HepG2 (cell line): ENCODE data around the gene FAM234B. TPM values are rescaled to one million over a fixed set of nuclear protein-coding genes. Genes with fewer than 3 reads are reported as not detected.
A peak's percentile ranks its signal among the peaks of the same experiment; 100 is the strongest.

Experiments used
- ARNTL ChIP-seq: sonication (generic); formaldehyde crosslinking; IDR thresholded peaks from 2 replicates; pipeline ENCODE4 v1.4.0; 2020; ENCODE audit warnings: mild to moderate bottlenecking, missing genetic modification reagents
- BCLAF1 ChIP-seq: fragments of 450-650 bp; IDR thresholded peaks from 2 replicates; pipeline ENCODE4 v1.6.1; 2017; ENCODE audit warnings: mild to moderate bottlenecking
- DNMT1 ChIP-seq: sonication (generic); formaldehyde crosslinking; IDR thresholded peaks from 2 replicates; pipeline ENCODE4 v1.5.1; 2020; ENCODE audit warnings: mild to moderate bottlenecking, missing genetic modification reagents
- E2F5 ChIP-seq: sonication (generic); formaldehyde crosslinking; conservative IDR thresholded peaks from 2 replicates; pipeline ENCODE4 v1.4.0; 2020; ENCODE audit warnings: missing genetic modification reagents
- EED ChIP-seq: sonication (generic); formaldehyde crosslinking; IDR thresholded peaks from 2 replicates; pipeline ENCODE4 v1.5.0; 2020; ENCODE audit warnings: mild to moderate bottlenecking, missing genetic modification reagents
- FOXO1 ChIP-seq: sonication (generic); formaldehyde crosslinking; IDR thresholded peaks from 2 replicates; pipeline ENCODE4 v1.4.0; 2020; ENCODE audit warnings: missing genetic modification reagents
- FOXP4 ChIP-seq: sonication (generic); formaldehyde crosslinking; IDR thresholded peaks from 2 replicates; pipeline ENCODE4 v1.4.0; 2020; ENCODE audit warnings: missing genetic modification reagents
- IRF9 ChIP-seq: sonication (generic); formaldehyde crosslinking; IDR thresholded peaks from 2 replicates; pipeline ENCODE4 v1.8.0; 2022; ENCODE audit warnings: missing genetic modification reagents, mild to moderate bottlenecking, borderline replicate concordance
- KAT7 ChIP-seq: IDR thresholded peaks from 2 replicates; pipeline ENCODE4 v1.6.1; 2018; ENCODE audit warnings: borderline replicate concordance, missing compliant biosample characterization
- KDM2A ChIP-seq: sonication (generic); formaldehyde crosslinking; IDR thresholded peaks from 2 replicates; pipeline ENCODE4 v1.4.0; 2020; ENCODE audit warnings: low read depth, missing genetic modification reagents, borderline replicate concordance
- NFYB ChIP-seq: sonication (generic); formaldehyde crosslinking; IDR thresholded peaks from 2 replicates; pipeline ENCODE4 v1.4.0; 2020; ENCODE audit warnings: missing genetic modification reagents
- PLRG1 ChIP-seq: fragments of 450-650 bp; conservative IDR thresholded peaks from 2 replicates; pipeline ENCODE4 v1.6.1; 2016
- SIX4 ChIP-seq: sonication (generic); formaldehyde crosslinking; IDR thresholded peaks from 2 replicates; pipeline ENCODE4 v1.4.0; 2020; ENCODE audit warnings: missing genetic modification reagents
- SKIL ChIP-seq: sonication (generic); formaldehyde crosslinking; IDR thresholded peaks from 2 replicates; pipeline ENCODE4 v1.8.0; 2022; ENCODE audit warnings: missing genetic modification reagents, mild to moderate bottlenecking, moderate library complexity, borderline replicate concordance
- ZFP41 ChIP-seq: sonication (generic); formaldehyde crosslinking; IDR thresholded peaks from 2 replicates; pipeline ENCODE4 v1.4.0; 2020; ENCODE audit warnings: mild to moderate bottlenecking, missing genetic modification reagents, borderline replicate concordance
- ZNF263 ChIP-seq: sonication (generic); formaldehyde crosslinking; IDR thresholded peaks from 2 replicates; pipeline ENCODE4 v1.4.0; 2020; ENCODE audit warnings: missing genetic modification reagents
- ZNF501 ChIP-seq: sonication (generic); formaldehyde crosslinking; IDR thresholded peaks from 2 replicates; pipeline ENCODE4 v1.5.1; 2020; ENCODE audit warnings: mild to moderate bottlenecking, moderate library complexity, missing genetic modification reagents
- ZNF556 ChIP-seq: sonication (generic); formaldehyde crosslinking; IDR thresholded peaks from 2 replicates; pipeline ENCODE4 v1.4.0; 2020; ENCODE audit warnings: mild to moderate bottlenecking, missing genetic modification reagents, borderline replicate concordance
- polyA plus RNA-seq, 8 experiments: library from polyadenylated mRNA; depleted of rRNA in 3 of 8; stranded (reverse) in 7 of 8; unstranded in 1 of 8; fragments of >200 nt; fragmentation: Illumina TruSeq in 4 of 8; extraction: Trizol in 4 of 8; gene quantifications; 2 replicates each; pipeline versions ENCODE4 v1.2.1 to v1.2.3, GENCODE V29; 2011 to 2016; ENCODE audit warnings: low read depth in 4 of 8, missing spikeins in 1 of 8, mixed read lengths in 1 of 8; ENCODE audit not compliant: insufficient read depth in 1 of 8
- total RNA-seq, 5 experiments: library from RNA; depleted of rRNA; stranded (reverse); fragments of >200 nt; fragmentation: Illumina TruSeq; extraction: Trizol; gene quantifications; 2 replicates each; pipeline ENCODE4 v1.2.3, GENCODE V29; 2016; ENCODE audit warnings: low read depth in 1 of 5

The FAM234B gene
- total and polyA plus RNA-seq, 2 of the 13 experiments (the other 11 are each of a cell fraction or from before 2014, with no cell fraction given): 7.8 to 13.8 TPM

- TF ChIP-seq SKIL (CRISPR knock-in tag) (peak; percentile 44; the same call in 1 of the 2 replicates), NFYB (no peak), ZNF556 (CRISPR knock-in tag) (peak; percentile 25; the same call in 1 of the 2 replicates), EED (peak; percentile 88; the same call in 1 of the 2 replicates), ZNF501 (CRISPR knock-in tag) (peak; percentile 49; the same call in 1 of the 2 replicates), ARNTL (CRISPR knock-in tag) (no peak), FOXP4 (CRISPR knock-in tag) (no peak), IRF9 (CRISPR knock-in tag) (peak; percentile 61; the same call in 1 of the 2 replicates), DNMT1 (CRISPR knock-in tag) (0 out of 2 replicates have a peak, but pooled peaks have one; percentile 47), E2F5 (no peak), FOXO1 (0 out of 2 replicates have a peak, but pooled peaks have one; percentile 8), KAT7 (CRISPR knock-in tag) (peak; percentile 89; the same call in 1 of the 2 replicates), ZNF263 (CRISPR knock-in tag) (0 out of 2 replicates have a peak, but pooled peaks have one; percentile 25), PLRG1 (no peak), ZFP41 (CRISPR knock-in tag) (no peak), SIX4 (CRISPR knock-in tag) (0 out of 2 replicates have a peak, but pooled peaks have one; percentile 19), KDM2A (peak; percentile 90), BCLAF1 (no peak)
Observed at GRCh38 chr12:13044002-13044905, at the start of gene FAM234B (continued).
